ENCODE results near the gene HOXB3.

Gene HOXB3

DNA sequence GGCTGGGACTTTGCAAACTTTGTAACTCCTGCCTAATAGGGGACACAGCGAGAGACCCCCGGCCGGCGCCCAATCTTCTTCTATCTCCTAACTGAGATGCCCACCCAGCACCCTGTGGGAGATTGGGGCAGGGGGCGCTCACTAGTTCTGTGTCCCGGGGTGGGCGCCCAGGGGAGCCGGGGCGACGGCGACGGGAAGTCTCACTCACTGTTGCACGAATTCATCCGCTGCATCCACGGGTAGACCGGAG lies 7.4 kb upstream of the HOXB3 start:
- no peak for DNase-seq

DNA sequence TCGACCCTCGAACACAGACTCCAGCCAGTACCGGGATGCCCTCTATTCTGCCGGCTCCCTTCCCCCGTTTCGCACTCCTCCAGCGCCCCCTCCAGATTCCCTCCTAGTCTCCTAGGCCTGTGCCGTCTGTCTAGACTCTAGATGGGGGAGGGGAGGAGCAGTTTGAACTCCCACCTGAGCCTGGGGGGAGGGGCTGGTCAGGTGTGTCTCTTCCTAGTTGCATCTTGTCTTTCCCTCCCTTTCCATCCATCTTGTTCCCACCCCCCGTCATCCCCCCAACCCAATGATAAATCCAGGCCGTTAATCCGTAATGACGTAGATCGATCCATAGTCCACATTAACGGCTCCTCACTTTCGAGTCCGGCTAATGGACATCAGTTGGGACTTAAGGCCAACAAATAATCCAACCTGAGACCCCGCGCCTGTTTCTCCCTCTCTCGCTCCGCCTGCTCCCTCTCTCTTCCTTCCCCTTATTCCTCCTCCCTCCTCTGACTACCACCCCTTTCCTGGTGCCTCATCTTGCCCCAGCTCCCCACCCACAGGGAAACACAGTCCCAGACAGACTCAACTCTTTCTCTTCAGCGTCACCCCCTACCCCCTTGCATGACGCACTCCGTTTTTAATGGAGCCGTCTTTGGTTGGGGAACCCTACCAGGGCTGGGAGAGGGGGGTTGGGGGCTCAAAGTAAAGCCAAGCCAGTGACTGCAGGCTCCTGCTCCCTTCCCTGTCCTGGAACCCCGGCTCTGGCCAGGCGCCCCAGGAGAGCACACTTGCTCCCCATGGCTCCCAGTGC lies 6.9 kb upstream of the HOXB3 start:
- DNase-seq, result no peak

DNA sequence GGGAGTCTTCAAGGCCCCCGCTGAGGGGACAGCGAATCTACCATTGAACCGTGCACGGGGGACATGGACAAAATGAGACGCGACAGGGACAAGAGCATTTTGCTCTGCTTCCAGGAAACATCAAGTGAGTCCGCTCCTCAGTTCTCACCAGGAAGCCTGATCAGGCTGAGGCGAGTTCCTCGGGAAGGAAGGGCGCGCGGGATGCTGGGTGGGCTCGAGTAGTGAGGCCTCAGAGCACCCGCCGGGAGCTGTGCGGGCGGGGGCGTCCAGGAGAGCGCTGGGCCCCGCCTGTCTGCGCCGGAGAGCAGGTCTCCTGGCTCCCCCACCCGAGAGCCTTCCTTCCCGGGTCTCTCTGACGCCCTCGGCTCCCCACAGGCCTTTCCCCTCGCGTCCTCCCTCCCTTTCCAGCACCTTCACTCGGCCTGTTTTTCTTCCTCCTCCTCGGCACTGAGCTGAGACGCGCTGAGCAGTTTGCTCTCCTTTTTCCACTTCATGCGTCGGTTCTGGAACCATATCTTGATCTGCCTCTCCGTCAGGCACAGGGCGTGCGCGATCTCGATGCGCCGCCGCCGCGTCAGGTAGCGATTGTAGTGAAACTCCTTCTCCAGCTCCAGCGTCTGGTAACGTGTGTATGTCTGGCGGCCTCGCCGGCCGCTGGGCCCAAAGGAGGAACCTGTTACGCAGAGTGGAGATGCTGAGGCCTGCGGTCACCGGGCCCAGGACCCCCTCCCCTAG lies 6.1 kb upstream of the HOXB3 start:
- DNase-seq, result no peak

DNA sequence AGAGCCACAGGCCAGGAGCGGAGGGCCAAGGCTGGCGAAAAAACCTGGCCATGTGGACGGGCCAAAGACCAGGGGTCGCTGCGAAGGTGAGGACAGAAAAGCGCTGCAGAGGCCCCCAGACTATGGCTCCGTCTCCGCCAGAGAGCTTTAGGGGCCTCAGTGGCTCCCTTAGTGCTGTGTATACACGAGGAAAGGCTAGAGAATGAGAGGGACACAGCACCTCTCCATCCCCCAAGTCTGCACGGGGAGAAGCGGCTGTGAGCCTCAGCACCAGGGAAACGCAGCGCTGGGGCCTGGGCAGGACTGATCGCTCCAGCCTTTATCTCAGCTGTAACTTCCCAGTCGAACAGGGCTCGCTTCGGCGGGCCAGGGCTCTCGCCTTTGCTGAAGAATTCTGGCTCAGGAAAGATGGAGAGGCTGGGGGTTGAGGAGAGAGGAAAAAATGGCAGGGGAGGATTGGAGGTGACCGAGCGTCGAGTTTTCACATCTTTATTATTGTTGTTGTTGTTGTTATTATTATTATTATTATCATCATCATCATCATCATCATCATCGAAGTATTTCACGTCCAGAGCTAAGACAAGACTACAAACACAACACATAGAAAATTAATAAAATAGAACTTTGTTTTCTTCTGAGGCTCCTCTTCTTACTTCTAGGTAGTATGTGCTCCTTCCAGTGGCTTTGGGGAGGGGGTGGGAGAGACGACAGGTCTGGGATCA lies 5.4 kb upstream of the HOXB3 start:
- no peak for DNase-seq

DNA sequence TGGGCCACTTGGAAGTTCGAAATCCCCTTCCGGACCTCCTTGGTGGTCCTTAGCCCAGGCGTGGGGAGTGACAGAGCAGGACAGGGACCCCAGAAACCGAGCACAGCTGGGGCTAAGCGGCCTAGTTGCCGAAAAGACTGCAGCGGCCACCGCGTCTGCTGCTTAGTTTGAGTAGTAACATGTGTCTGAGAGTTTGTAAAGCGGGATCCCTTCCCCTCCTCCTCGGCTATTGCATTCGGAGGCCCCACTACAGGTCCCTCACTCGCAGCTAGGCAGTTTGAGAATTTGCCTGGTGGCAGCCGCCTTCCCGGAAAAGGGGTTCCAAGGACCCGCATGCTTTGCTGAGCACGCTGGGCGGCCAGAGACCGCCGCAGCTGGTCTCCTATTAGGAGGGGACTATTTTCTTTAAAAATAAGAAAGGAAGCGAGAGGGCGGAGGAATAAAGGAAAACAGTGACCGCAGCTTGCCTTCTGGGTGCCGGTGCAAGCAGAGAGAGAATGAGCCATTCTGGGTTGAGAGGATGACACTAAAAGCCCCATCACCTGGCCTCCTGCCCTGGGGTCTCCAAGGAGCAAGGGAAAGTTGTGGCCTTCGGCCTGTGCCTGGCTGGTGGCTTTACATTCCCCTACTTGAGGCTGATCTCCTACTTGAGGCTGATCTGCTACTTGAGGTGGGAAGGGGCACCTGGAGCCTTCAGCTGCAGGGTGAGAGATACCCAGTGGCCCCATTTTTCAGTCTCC lies 4.7 kb upstream of the HOXB3 start:
- DNase-seq, result no peak

GRCh38 chr17:48593840-48594537 lies 3.9 kb upstream of the HOXB3 start:
- peak; percentile 84 for DNase-seq

DNA sequence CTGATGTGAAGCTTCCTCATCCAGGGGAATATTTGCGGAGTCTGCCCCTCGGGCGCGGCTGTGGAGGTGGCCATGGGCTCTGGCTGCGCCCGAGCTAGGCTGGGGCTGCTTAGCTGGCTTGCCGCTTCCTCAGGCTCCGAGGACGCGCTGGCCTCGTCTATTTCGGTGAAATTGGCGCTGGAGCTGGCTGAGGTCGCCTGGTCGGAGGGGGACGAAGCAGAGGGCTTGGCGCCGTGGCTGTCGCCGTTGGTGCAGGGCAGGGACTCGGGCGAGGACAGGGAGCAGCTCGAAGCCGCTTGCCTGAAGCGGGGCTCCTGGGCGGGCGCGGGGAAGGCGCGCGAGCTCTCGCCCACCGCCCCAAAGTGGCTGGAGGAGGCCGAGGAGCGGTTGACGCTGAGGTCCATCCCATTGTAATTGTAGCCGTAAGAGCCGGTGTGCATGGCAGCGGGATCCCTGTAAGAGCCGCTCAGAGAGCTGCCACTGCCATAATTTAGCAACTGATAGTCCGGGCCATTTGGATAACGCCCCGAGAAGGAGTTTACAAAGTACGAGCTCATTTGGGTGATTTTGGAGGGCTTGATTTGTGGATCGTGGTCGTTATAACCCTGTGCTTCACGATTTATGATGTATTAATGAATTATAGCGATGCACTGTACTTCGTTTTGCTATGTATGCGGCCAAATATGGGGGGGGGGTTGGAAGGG lies 3.2 kb upstream of the HOXB3 start, which contains the start of gene HOXB5:
Gene HOXB5, minus strand, starts transcription at position 654 of the 704 bp plus-strand sequence. Its CDS starts 97 bp downstream, at position 557.
- no peak for DNase-seq

- no peak for DNase-seq
Observed at GRCh38 chr17:48592577-48592976, 2.5 kb upstream of the HOXB3 start.

- no peak for DNase-seq
Observed at GRCh38 chr17:48592057-48592514, 2.0 kb upstream of the HOXB3 start.

DNA sequence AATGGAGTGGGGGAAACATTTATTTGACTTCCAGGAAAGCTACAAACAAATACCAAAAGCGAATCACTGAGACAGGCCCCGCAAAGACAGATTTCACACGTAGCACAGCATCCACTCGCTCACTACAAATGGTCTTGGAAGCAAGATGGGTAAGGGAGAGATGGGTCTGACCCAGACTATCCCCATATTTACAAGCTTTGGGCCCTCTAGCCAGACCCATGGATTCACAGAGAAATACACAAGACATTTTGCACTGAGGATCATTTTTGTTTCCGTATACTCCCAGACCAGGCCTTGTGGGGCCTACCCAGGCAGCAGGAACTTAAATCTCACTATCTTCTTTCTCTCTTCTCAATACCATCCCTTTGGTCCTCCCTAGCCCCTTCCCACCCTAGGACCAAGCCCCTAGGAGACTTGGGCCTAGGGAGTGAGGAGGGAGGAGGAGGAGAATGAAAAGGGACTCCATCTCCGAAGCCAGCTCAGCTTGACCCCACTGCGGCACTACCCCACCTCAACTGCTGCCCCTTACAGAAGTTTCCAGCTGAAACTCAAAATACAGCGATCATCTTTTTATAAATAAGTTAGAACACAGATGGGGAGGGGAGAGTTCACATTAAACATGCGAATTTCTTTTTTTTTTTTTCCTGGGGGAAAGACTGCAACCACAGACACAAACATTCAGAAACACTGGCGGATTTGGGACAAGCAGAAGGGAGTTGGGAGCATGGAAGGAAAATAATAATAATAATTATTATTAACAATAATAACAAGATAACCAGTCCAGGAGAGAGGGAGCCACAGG lies 1.4 kb upstream of the HOXB3 start:
- no peak for DNase-seq

GRCh38 chr17:48590607-48591161 lies 643 bp upstream of the HOXB3 start:
- DNase-seq, result no peak

DNA sequence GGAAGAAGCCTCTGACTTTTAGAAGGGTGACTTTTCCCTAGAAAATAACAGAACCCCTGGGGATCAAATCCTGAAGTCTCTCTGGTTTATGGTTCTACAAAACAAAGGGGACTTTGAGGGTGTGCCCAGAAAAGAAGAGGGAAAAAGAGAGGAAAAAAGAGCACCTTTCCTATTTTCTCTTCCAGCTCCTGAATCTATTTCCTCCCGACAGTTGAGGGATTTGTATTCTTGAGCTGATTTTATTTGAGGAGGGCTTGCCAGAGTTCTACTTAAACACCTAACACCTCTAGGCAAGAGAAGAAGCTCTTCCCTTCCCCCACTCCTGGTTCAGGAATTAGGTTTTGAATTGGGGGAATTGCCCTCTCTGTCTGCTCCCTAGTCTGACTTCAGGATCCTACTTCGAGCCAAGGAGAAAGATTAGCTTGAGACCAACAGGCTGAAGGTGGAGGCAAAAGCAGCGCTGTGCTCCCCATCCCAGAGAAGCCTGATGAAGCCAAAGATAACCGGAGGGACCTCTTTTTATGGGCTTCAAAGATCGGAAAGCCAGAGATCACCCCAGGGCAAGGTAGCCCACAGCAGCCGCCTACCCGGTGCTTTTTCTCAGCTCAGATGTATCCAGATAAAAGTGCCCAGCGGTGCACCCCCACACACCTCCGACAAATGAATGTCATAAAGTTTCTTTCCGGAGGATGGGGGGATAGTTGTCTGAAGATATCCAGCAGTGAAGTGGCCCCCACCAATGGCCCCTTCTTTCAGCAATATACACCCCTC lies 796 bp downstream of the HOXB3 start:
- no peak for DNase-seq

- DNase-seq, result no peak
Observed at GRCh38 chr17:48588528-48588927, 1.5 kb downstream of the HOXB3 start.

- no peak for DNase-seq
Observed at GRCh38 chr17:48588074-48588415, 2.0 kb downstream of the HOXB3 start.

GRCh38 chr17:48587276-48588073 lies 2.6 kb downstream of the HOXB3 start:
- DNase-seq, result no peak

DNA sequence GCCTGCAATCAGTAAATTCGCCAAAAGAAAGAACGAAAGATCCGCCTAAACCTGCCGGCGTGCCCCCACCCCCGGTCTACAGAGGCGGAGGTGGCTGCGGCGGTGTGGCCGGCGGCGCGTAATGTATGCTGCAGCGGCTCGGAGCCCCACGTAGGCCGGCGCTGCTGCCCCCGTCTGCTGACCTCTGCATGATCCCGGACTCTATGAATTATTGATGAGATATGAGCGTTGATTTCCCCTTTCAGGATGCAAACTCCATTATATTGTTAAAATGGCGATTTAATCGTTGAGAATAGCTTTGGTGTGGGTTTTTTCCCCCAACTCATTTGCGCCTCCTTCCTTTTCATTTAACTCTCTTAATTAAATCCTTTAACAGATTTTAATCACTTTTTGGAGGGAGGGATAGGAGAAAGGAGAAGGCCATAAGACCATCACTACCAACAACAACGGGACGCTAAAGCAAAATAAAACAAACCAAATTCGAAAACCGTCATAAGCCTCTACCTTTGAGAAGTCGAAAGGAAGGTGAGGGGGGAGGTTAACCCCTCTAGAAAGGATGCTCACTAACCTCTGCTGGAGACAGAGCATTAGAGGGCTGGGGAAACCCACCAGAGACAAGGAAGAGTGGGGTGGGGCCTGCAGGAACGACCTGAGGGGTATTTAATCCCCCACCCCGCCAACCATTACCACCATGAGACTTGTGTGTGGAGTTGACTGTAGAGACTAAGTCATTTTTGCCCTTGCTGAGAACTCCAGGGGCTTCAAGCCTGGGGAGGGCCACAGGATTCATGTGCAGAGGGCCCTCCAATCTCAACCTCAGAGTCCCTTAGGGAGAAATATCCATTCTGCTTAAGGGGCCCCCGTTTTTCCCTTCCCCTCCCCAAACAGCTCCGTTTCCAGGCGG lies 3.4 kb downstream of the HOXB3 start:
- DNase-seq, result no peak

- no peak for DNase-seq
Observed at GRCh38 chr17:48584223-48584741, 5.8 kb downstream of the HOXB3 start.
